ENCODE results near the gene HPD. TPM values are rescaled to one million over a fixed set of nuclear protein-coding genes. Genes with fewer than 3 reads are reported as not detected.

HPD gene
- 2.5 TPM for total RNA-seq
- long read RNA-seq, partial matches to known transcripts = 1 of 3 reads
- long read RNA-seq, other reads (novel, unspliced or antisense) = 2 of 3 reads

GRCh38 chr12:121858662-121859572 is at the start of gene HPD:
Gene HPD, minus strand, starts transcription at chr12:121858859. Its CDS starts 36 bp downstream, at chr12:121858823.
- no peak for TF ChIP-seq CTCF (IDR thresholded peaks at IDR 0.05)
- intact Hi-C loops (cut with DNase I) = no loop called here
- ATAC-seq (peak; percentile 68 to 78), DNase-seq (no peak)
- Histone ChIP-seq H3K4me1 (peaks cover 9% of the 10 kb centered on the region), H3K4me3 (no peak within 1 kb of the TSS), H3K27me3 (ENCODE audit: low read depth) (no peaks in the 10 kb centered on the region), H3K27ac (peak within 1 kb of the TSS; percentile 78), H3K9me3 (no peaks in the 10 kb centered on the region), H3K36me3 (no peaks in the 10 kb centered on the region)

GRCh38 chr12:121905746-121906145 is 47.1 kb upstream of the HPD start:
- TF ChIP-seq CTCF (IDR thresholded peaks at IDR 0.05) = no peak
- no peak overlapping the region for H3K4me3 ChIP-seq
- H3K27me3 ChIP-seq (ENCODE audit: low read depth) = no peaks in the 10 kb centered on the region
- peaks cover 100% of the 10 kb centered on the region for H3K36me3 ChIP-seq
- ATAC-seq = no peak
- no peak for DNase-seq
- no peak overlapping the region for H3K27ac ChIP-seq
- H3K4me1 ChIP-seq = no peaks in the 10 kb centered on the region
- intact Hi-C loops (cut with DNase I) = no loop called here
- no peaks in the 10 kb centered on the region for H3K9me3 ChIP-seq

- Histone ChIP-seq H3K4me1 (no peaks in the 10 kb centered on the region), H3K27ac (no peak overlapping the region), H3K27me3 (ENCODE audit: low read depth) (no peaks in the 10 kb centered on the region), H3K4me3 (no peak overlapping the region), H3K9me3 (no peaks in the 10 kb centered on the region), H3K36me3 (peaks cover 100% of the 10 kb centered on the region)
- ATAC-seq = no peak
- DNase-seq = no peak
- TF ChIP-seq CTCF (IDR thresholded peaks at IDR 0.05) = no peak
- intact Hi-C loops (cut with DNase I) = no loop called here
Measured at GRCh38 chr12:121903202-121903601, 44.5 kb upstream of the HPD start.

- no peak for TF ChIP-seq CTCF (IDR thresholded peaks at IDR 0.05)
- no peak overlapping the region for H3K4me3 ChIP-seq
- no peak for ATAC-seq
- H3K27ac ChIP-seq = no peak overlapping the region
- no peaks in the 10 kb centered on the region for H3K27me3 ChIP-seq (ENCODE audit: low read depth)
- H3K36me3 ChIP-seq = peaks cover 99% of the 10 kb centered on the region
- intact Hi-C loops (cut with DNase I) = no loop called here
- no peaks in the 10 kb centered on the region for H3K4me1 ChIP-seq
- no peaks in the 10 kb centered on the region for H3K9me3 ChIP-seq
- DNase-seq = no peak
Measured at GRCh38 chr12:121899590-121899989, 40.9 kb upstream of the HPD start.

- Histone ChIP-seq H3K4me3 (no peak overlapping the region), H3K9me3 (no peaks in the 10 kb centered on the region), H3K36me3 (peaks cover 91% of the 10 kb centered on the region), H3K27ac (no peak overlapping the region), H3K27me3 (ENCODE audit: low read depth) (no peaks in the 10 kb centered on the region), H3K4me1 (peaks cover 9% of the 10 kb centered on the region)
- no peak for TF ChIP-seq CTCF (IDR thresholded peaks at IDR 0.05)
- DNase-seq (no peak), ATAC-seq (no peak)
- intact Hi-C loops (cut with DNase I) = no loop called here
Measured at GRCh38 chr12:121898287-121898686, 39.6 kb upstream of the HPD start.
